ENCODE data around the gene SRSF8. TPM values are rescaled to one million over a fixed set of nuclear protein-coding genes. Genes with fewer than 3 reads are reported as not detected.

The SRSF8 gene
- total and polyA plus RNA-seq, 9 of the 15 experiments (the other 6 are each of a cell fraction or from before 2014, with no cell fraction given): 18.0 to 53.4 (median 27.9) TPM

- TF ChIP-seq, protein P1, sequence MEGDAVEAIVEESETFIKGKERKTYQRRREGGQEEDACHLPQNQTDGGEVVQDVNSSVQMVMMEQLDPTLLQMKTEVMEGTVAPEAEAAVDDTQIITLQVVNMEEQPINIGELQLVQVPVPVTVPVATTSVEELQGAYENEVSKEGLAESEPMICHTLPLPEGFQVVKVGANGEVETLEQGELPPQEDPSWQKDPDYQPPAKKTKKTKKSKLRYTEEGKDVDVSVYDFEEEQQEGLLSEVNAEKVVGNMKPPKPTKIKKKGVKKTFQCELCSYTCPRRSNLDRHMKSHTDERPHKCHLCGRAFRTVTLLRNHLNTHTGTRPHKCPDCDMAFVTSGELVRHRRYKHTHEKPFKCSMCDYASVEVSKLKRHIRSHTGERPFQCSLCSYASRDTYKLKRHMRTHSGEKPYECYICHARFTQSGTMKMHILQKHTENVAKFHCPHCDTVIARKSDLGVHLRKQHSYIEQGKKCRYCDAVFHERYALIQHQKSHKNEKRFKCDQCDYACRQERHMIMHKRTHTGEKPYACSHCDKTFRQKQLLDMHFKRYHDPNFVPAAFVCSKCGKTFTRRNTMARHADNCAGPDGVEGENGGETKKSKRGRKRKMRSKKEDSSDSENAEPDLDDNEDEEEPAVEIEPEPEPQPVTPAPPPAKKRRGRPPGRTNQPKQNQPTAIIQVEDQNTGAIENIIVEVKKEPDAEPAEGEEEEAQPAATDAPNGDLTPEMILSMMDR (IDR thresholded peaks at IDR 0.05 in 2 of 3, conservative IDR thresholded peaks at IDR 0.05 in 1 of 3; ENCODE audit: insufficient read depth in 2 of 3, low read depth in 1 of 3, low read length in 3 of 3): peak; percentile 63 to 98 (median 87)
- TF ChIP-seq FOXK2 (conservative IDR thresholded peaks at IDR 0.05 in 1 of 2, IDR thresholded peaks at IDR 0.05 in 1 of 2; ENCODE audit: low read depth in 2 of 2) (0 out of 4 replicates have a peak, but pooled peaks of 1 of the 2 experiments have one; percentile 36), HNRNPL (IDR thresholded peaks at IDR 0.05; ENCODE audit: low read depth, low read length) (peak; percentile 29; the same call in 1 of the 2 replicates), ZNF41 (CRISPR knock-in tag; conservative IDR thresholded peaks at IDR 0.05) (no peak), CBX3 (IDR thresholded peaks at IDR 0.05; ENCODE audit: borderline replicate concordance in 1 of 2, low read length in 2 of 2) (0 out of 3 replicates have a peak, but pooled peaks of 1 of the 2 experiments have one; percentile 58), PML (IDR thresholded peaks at IDR 0.05; ENCODE audit: low read length) (peak; percentile 52; the same call in 1 of the 2 replicates), MAFK (IDR thresholded peaks at IDR 0.05; ENCODE audit: low read length) (no peak), ELF1 (tag; IDR thresholded peaks at IDR 0.05) (peak; percentile 49; the same call in 1 of the 2 replicates), POLR3G (IDR thresholded peaks at IDR 0.05; ENCODE audit: extremely low read depth, insufficient read length, insufficient replicate concordance) (no peak), NONO (IDR thresholded peaks at IDR 0.05; ENCODE audit: low read depth in 2 of 2, low read length in 1 of 2) (peak; percentile 44 to 78), FOXM1 (IDR thresholded peaks at IDR 0.05; ENCODE audit: low read depth) (no peak), FOXM1 (CRISPR knock-in tag; IDR thresholded peaks at IDR 0.05; ENCODE audit: low read depth) (peak; percentile 38; the same call in 1 of the 2 replicates), XRCC5 (IDR thresholded peaks at IDR 0.05; ENCODE audit: low read depth, low read length) (0 out of 2 replicates have a peak, but pooled peaks have one; percentile 41), HOXB6 (CRISPR knock-in tag; IDR thresholded peaks at IDR 0.05; ENCODE audit: borderline replicate concordance) (no peak), NELFE (IDR thresholded peaks at IDR 0.05; ENCODE audit: insufficient read depth, insufficient read length) (no peak), ZNF444 (CRISPR knock-in tag; IDR thresholded peaks at IDR 0.05) (no peak), KAT8 (IDR thresholded peaks at IDR 0.05; ENCODE audit: low read depth) (no peak), FIP1L1 (IDR thresholded peaks at IDR 0.05; ENCODE audit: low read depth, low read length, poor library complexity, severe bottlenecking) (peak; percentile 74), U2AF1 (optimal IDR thresholded peaks at IDR 0.05; ENCODE audit: low read depth, low read length) (peak; percentile 26)
- TF ChIP-seq, protein P2, sequence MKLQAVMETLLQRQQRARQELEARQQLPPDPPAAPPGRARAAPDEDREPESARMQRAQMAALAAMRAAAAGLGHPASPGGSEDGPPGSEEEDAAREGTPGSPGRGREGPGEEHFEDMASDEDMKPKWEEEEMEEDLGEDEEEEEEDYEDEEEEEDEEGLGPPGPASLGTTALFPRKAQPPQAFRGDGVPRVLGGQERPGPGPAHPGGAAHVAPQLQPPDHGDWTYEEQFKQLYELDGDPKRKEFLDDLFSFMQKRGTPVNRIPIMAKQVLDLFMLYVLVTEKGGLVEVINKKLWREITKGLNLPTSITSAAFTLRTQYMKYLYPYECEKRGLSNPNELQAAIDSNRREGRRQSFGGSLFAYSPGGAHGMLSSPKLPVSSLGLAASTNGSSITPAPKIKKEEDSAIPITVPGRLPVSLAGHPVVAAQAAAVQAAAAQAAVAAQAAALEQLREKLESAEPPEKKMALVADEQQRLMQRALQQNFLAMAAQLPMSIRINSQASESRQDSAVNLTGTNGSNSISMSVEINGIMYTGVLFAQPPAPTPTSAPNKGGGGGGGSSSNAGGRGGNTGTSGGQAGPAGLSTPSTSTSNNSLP (IDR thresholded peaks at IDR 0.05; ENCODE audit: borderline replicate concordance, low read depth, low read length): no peak
- TF ChIP-seq, protein P3, sequence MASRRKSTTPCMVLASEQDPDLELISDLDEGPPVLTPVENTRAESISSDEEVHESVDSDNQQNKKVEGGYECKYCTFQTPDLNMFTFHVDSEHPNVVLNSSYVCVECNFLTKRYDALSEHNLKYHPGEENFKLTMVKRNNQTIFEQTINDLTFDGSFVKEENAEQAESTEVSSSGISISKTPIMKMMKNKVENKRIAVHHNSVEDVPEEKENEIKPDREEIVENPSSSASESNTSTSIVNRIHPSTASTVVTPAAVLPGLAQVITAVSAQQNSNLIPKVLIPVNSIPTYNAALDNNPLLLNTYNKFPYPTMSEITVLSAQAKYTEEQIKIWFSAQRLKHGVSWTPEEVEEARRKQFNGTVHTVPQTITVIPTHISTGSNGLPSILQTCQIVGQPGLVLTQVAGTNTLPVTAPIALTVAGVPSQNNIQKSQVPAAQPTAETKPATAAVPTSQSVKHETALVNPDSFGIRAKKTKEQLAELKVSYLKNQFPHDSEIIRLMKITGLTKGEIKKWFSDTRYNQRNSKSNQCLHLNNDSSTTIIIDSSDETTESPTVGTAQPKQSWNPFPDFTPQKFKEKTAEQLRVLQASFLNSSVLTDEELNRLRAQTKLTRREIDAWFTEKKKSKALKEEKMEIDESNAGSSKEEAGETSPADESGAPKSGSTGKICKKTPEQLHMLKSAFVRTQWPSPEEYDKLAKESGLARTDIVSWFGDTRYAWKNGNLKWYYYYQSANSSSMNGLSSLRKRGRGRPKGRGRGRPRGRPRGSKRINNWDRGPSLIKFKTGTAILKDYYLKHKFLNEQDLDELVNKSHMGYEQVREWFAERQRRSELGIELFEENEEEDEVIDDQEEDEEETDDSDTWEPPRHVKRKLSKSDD (conservative IDR thresholded peaks at IDR 0.05; ENCODE audit: low read length): no peak
These were observed 521 bp downstream of the SRSF8 start (continued) for GRCh38 chr11:95067039-95067840.
